GM18867 (cell line): Measurements from ENCODE around the gene CYFIP1.

Experiments used
- ATAC-seq: cut with Tn5 transposase; IDR thresholded peaks from one replicate; pipeline ENCODE4 v1.9.1; 2021; ENCODE audit warnings: mild to moderate bottlenecking, moderate library complexity; ENCODE audit not compliant: unreplicated experiment

Gene CYFIP1

DNA sequence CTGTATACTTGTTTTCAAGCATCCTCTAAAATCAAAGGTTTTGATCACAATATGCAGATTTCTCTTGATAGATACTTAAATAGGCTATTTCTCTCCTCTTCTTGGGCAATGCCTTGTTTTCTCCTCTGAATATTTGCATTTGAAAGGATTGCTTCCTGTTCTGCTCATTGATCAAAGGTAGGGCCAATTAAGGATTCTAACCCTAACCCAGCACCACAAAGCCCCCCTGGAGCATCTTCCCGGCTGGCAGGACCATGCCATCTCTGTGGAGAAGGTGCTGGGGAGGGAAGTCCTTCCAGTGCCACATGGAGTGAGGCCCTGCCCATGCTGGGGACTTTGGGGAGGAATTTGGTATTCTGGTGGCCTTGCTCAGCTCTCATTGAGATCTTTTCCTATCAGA lies 153.0 kb downstream of the CYFIP1 start:
- ATAC-seq: no peak

DNA sequence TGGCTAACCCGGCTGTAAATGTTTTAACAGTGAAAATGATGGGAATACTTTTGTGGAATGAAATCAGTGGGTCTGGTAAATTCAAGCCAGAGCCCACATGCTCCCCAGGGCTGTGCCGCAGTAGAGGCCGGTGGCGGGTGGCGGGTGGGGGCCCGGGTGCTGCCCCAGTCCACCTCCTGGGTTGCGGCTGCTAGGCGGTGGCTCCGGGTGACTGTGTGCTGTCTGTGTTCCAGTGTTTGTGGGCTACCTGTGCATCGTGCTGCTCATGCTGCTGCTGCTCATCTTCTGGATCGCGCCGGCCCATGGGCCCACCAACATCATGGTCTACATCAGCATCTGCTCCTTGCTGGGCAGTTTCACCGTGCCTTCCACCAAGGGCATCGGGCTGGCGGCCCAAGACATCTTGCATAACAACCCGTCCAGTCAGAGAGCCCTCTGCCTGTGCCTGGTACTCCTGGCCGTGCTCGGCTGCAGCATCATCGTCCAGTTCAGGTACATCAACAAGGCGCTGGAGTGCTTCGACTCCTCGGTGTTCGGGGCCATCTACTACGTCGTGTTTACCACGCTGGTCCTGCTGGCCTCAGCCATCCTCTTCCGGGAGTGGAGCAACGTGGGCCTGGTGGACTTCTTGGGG lies 156.6 kb downstream of the CYFIP1 start:
- ATAC-seq: no peak

DNA sequence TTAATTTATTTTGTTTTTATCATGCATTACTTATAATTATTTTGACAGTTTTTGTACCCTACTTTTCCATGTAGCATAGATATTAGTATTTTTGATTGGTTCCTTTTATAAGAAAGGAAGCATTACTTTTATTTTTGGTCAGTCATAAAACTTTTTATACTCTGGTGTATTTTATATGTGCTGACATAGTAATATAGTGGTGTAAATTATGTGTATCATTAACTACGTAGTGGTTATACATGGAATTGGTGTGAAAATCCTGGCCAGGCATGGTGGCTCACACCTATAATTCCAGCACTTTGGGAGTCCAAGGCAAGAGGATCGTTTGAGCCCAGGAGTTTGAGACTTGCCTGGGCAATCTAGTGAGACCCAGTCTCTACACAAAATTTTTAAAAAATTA lies 160.5 kb downstream of the CYFIP1 start:
- no peak for ATAC-seq
